HG02938 (cell line): ENCODE results near the gene GSKIP.
"Not testable (repeated sequence)": the region's sequence is repeated elsewhere in the genome, so short reads cannot be mapped to it uniquely, and the experiment has no call there.

Experiments
- ATAC-seq: cut with Tn5 transposase; IDR thresholded peaks from one replicate; pipeline ENCODE4 v1.9.1; 2021; ENCODE audit warnings: mild to moderate bottlenecking, moderate library complexity; ENCODE audit not compliant: unreplicated experiment

GSKIP gene, protein sequence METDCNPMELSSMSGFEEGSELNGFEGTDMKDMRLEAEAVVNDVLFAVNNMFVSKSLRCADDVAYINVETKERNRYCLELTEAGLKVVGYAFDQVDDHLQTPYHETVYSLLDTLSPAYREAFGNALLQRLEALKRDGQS

DNA sequence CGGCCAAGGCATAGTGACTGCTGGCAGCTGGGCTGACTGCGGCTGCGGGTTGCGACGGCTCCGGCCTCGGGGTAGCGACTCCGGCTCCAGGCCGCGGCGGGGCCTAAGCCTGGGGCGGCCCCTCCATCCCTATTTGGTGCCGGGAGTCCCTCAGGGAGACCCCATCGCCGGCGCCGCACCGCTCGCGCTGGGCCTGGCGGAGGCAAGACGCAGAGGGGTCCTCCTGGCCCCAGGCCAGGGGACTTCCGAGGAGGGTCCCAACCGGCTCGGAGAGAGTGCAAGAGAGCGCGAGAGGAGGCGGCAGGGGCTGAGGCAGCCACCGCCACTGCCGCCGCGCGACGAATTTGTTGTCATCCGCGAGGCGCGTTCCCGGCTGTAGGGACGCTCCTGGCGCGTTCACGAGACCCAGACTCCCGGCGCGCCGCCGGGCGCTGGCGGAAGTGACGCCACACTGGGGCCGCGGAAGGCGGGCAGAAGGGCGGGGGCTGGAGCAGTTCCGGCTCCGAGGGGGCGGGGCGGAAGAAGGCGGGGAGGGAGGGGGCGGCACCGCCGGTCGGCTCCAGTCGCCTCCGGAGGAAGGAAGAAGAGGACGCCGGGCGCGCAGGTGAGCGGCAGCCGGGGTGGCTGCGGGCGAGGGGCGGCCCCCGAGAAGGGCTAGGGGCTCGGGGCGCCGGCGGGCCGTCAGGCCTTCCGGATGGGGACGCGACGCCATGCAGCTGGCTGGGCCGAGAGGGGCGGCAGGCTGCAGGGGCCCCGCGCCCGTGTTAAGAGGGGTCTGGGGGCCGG, at the start of gene GSKIP, which contains the start of gene ATG2B:
Gene GSKIP, plus strand, starts transcription at position 562 of the 786 bp plus-strand sequence. CDS start 18,722 bp downstream, outside the sequence.
Gene ATG2B, minus strand, starts transcription at position 377 of the 786 bp plus-strand sequence. Its CDS starts 365 bp downstream, at position 12.
- peak; percentile 59 for ATAC-seq

DNA sequence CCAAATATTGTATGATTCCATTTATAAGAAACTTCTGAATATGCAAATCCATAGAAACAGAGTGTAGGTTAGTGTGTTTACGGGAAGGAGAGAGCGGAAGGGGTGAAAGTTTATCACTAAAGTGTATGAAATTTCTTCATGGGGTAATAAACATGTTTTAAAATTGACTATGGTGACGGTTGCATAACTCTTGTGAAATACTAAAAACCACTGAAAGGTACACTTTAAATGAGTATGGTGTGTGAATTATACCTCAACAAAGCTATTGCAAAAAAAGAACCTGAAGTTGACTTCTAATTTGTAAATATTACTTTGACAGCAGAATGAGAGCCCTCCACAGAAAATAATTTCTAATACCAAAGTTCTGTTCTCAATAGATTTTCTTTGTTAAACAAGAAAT, 47.2 kb upstream of the GSKIP start:
- no peak for ATAC-seq

DNA sequence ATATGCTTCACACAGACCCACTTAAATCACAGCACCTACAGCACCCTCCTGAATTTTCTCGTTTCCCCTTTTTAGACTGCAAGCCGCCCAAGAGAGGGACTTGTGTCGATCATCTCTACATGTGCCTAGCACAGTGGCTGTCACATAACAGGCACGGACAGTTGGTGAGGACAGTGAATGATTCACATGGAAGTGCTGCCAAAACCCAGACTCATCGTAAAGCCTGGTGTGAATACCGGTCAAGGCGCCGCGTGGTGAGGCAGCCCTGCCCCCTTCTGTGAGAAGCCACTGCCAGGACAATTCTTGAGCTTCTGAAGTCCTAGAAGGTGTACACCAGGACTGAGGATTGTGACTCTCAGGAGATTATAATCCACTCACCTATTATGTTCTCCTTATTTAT, 44.5 kb upstream of the GSKIP start:
- no peak for ATAC-seq

DNA sequence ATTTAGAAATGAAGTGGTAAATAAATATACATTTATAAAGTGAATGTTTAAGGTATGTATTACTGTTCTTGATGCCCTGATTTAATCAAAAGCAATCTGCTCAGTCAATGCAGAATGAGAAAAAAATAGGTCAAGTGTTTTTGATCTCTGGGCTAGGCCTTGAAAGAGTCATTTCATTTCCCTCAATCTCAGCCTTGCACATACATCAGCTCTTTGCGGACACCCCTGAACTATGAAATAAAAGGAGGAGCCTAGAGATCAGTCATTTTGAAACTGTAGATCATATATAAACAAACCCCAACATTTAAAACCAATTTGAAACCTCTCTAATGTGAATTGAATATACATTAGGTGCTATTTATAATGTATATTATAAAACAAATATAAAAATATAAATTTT, 42.7 kb upstream of the GSKIP start:
- ATAC-seq, result no peak

DNA sequence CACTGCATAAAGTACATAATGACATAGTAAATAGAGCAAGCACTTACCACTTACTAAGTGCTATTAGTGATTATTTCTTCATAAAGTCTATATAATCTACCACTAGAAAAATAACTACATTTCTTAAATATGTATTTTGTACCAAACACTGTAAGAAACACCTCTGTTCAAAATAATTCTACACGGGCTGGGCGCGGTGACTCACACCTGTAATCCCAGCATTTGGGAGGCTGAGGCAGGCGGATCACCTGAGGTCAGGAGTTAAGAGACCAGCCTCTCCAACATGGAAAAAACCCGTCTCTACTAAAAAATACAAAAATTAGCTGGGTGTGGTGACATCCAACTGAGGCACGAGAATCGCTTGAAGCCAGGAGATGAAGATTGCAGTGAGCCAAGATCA, 39.1 kb upstream of the GSKIP start:
- ATAC-seq, result no peak

DNA sequence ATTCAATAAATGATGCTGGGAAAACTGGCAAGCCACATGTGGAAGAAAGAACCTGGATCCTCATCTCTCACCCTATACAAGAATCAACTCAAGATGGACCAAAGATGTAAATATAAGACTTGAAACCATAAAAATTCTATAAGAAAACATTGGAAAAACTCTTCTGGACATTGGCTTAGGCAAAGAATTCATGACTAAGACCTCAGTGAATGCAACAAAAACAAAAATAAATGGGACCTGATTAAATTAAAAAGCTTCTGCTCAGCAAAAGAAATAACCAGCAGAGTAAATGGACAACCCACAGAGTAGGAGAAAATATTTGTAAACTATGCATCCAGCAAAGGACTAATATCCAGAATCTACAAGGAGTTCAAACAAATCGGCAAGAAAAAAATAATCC, 24.8 kb upstream of the GSKIP start:
- no peak for ATAC-seq

DNA sequence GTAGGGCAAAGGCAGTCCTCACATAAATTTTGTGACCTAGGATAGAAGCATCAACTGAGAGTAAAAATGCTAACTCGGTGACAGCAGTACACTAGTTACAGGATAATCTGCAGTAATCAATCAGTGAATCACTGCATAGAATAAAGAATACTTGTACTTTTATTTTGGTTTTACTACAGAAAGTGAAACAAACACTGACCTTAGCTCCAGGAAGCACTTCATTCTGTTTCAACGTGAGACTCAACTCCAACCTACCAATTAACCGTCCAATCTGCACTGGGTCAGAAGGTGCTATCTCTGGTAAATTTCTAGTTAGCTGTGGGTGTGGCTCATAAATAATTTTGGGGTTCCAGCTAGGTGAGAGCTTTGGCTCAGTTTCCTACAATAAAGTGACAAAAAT, 22.0 kb upstream of the GSKIP start:
- no peak for ATAC-seq

DNA sequence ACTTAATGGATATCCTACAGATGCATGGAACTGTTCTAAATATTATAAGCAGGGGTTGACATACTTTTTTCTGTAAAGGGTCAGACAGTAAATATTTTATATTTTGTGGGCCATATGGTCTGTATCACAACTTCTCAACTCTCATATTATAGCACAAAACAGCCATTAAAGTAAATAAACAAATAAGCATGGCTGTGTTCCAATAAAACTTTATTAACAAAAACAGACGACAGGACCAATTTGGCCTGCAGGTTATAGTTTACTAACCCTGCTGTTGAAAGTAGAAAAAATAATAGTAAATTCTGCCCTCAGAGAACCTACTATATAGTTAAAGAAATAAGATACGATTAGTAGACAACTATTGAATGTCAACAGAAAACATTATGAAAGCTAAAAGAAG, 17.7 kb upstream of the GSKIP start:
- ATAC-seq, result no peak

DNA sequence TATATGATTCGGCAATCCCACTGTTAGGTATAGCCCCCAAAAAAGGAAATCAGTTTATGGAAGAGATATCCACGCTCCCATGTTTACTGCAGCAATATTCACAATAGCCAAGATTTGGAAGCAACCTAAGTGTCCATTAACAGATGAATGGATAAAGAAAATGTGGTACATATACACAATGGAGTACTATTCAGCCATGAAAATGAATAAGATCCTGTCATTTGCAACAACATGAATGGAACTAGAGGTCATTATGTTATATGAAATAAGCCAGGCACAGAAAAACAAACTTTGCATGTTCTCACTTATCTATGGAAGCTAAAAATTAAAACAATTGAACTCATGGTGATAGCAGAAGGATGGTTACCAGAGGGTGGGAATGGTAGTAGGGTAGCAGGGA, 15.4 kb upstream of the GSKIP start:
- ATAC-seq, result not testable (repeated sequence)

DNA sequence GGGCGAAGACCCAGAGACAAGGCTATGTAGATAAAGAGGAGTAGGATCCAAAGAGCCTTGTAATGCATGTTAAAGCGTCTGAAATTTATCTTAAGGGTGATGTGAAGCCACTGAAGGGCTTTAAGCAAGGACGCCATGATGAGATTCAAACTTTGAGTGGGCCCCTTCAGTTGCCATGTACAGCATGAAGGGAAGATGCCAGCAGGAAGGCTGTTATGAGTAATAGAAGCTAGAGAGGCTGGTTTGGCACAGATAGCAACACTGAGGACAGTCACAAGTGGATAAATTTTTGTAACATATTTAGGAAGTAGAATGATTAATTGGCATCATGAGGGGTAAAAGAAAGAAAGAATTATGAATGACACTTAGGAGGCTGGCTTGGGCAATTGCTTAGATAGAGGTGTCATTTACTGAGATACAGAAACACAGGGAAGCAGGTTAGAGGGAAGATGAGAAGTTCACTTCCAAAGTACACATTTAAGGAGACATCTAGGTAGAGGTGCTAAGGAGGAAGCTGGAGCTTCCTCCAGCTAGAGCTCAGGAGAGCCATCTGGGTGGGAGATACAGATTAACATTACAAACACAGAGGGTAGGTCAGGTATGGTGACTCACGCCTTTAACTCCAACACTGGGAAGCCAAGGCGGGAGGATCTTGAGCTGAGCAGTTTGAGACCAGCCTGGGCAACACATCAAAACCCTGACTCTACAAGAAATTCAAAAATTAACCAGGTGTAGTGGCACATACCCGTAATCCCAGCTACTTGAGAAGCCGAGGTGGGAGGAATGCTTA, 13.8 kb upstream of the GSKIP start:
- no peak for ATAC-seq

DNA sequence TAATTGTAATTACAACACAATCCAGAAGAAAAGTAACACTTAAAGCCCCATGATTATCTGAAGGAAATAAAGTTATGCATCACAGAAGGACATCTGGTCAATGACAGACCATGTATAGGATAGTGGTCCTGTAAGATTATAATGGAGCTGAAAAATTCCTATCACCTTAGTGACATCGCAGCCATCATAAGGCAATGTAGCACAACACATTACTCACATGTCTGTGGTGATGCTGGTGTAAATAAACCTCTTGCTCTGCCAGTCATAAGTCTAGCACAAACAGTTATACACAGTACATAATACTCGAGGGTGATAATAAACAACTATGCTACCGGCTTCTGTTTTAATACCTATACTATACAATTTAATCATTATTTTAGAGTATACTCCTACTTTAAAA, 11.3 kb upstream of the GSKIP start:
- no peak for ATAC-seq

DNA sequence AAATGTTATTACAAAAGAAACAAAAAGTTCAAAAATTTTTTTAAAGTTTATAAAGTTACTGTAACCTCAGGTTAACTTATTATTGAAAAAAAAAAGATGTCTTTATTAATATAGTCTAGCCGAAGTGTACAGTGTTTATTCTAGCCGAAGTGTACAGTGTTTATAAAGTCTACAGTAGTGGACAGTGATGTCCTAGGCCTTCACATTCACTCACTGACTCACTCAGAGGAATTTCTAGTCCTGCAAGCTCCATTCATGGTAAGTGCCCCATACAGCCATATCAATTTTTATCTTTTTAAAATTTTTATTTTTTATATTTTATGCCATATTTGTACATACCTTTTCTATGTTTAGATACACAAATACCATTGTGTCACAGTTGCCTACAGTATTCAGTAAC, 10.6 kb upstream of the GSKIP start:
- ATAC-seq, result no peak

DNA sequence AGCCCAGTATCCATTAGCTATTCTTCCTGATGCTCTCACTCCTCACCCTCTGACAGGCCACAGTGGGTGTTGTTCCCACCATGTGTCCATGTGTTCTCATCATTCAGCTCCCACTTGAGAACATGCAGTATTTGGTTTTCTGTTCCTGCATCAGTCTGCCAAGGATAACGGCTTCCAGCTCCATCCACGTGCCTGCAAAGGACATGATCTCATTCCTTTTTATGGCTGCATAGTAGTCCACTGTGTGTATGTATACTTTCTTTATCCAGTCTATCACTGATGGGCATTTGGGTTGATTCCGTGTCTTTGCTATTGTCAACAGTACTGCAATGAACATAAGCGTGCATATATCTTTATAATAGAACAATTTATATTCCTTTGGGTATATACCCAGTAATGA, 9.1 kb upstream of the GSKIP start:
- ATAC-seq, result no peak

DNA sequence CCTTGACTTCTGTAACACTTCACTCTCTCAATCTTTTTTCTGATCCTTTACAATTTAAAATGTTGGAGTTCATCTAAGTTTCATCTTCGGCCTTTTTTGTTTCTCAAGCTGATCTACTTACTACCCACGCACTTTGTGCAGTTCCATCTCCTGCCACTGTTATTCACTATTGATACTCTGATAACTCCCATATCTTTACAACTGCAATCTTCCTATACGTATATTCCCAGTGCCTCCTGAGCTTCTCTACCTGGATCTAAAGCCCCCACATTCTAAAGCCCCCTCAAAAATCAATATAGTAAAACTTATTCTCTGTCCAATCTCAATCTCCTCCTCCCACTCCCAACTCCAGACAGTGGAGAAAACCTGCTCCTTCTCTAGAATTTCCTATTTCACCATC, 6.1 kb upstream of the GSKIP start:
- ATAC-seq, result no peak

DNA sequence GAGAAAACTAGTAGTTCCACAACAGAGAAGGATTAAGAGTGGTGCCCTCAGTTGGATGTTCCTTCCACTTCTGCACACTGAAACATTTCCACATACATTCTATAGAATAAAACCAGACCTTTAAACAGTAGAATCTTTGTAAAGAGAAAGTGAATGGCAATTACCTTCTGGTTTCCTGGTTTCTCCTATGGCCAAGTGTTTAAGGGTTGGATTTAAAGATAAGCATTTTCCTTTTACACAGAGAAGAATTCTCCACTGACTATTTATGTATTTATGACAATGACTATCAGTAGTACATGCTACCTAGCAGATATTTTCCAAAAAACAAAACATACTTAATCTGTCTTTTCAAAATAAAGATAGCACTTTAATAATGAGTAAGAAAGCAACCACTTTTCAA, 3.4 kb upstream of the GSKIP start:
- no peak for ATAC-seq

DNA sequence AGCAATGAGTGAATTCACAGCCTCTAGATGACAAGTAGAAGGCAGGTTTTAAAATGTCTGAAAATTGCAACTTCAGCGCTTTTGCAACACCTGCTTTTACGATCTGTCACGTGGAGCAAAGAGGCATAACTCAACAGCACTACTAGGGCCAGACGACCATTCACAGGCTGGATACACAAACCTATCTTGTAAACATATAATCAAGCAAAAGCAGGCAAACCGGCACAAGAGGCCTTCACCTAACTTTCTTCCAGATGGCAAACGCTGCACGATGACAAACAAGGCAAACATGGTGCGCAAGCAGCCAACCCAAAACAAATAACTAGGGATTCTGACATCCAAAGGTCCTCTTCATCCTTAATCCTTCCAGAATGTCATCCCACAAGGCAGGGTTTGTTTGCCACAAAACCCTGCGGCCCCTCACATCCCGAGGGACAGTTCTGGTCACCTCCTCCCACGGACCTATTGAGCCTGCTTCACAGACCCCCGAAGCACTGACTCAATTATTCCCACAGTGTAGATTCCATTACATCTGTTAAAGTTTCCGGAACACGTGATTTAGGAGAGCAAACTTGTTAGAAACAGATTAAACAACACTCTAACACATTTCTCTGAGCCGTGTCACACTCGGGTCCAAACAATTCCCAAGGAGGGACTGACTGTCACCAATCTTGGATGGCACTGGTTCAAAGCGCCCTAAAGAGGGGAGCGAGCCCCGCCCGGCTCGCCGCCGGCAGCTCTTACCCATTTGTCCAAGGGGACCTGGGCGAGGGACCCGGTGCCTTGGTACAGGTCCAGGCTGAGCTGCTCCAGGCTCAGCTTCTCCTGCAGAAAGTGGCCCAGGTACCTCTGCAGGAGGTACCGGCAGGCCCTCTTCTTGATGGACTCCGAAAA, 1.0 kb upstream of the GSKIP start:
- ATAC-seq, result peak; percentile 34

DNA sequence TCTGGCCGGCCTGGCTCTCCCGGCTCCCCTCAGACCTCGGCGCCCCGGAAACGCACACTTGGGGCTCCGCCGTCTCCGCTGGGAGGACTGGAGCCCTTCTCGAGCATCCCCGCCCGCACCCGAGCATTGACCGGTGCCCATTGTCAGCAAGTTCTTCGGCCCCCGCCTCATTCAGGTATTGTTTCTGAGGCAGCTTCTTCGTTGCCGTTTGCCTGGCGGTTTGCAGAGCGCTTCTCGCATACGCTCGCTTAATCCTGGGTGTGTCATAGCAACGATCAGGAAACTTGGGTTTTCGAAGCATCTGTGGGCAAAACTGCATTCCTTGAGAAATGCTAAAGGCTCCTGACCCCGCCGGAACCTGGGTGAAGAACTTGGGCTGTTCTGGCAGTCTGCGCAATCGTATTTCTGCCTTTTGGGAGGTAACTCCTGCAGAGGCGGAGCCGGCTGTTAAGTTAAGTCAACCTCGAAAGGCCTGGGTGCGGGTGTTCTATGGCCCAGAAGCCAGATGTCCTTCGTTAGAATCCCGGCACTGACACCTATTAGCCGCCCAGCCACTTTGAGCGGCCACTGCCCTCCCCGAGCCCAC, 518 bp downstream of the GSKIP start:
- peak; percentile 27 for ATAC-seq

DNA sequence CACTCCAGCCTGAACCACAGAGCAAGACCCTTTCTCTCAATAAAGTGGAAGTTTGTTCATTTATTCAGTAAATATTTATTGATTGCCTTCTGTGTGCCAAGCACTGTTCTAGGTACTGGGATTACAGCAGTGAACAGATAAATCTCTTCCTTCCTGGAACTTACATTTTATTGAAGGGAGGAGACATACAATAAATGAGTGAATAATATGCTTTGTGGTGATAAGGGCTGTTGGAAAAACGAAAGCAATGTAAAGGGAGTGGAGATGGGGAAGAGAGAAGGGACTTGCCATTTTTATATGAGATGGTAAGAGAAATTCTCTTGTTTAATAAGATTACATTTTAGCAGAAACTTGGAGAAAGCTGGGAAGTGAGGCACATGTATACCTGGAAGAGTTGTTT, 1.6 kb downstream of the GSKIP start:
- no peak for ATAC-seq

DNA sequence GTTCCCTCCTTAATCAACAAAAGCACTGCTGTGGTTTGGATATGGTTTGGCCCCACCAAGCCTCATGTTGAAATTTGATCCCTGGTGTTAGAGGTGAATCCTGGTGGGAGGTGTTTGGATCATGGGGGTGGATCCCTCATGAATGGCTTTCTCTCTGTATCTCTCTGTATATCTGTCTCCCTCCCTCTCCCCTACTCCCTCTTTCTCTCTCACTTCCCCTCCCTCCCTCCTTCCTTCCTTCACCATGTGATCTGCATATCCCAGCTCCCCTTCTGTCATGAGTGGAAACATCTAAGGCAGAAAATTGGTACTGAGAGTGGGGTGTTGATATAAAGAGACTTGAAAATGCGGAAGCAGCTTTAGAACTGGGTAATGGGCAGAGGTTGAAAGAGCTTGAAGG, 5.2 kb downstream of the GSKIP start:
- no peak for ATAC-seq

DNA sequence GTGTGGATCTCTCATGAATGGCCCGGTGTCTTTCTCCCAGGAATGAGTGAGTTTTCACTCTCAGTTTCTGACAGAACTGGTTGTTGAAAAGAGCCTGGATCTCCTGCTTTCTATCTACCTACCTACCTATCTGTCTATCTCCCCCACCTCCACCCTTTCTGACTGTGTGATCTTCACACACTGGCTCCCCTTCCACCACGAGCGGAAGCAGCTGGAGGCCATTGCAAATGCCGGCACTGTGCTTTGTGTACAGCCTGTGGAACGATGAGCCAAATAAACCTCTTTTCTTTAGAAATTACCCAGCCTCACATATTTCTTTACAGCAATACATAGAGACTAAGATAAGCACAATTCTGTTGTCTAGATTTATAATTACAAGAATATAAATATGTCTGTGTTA, 7.2 kb downstream of the GSKIP start:
- ATAC-seq, result no peak

DNA sequence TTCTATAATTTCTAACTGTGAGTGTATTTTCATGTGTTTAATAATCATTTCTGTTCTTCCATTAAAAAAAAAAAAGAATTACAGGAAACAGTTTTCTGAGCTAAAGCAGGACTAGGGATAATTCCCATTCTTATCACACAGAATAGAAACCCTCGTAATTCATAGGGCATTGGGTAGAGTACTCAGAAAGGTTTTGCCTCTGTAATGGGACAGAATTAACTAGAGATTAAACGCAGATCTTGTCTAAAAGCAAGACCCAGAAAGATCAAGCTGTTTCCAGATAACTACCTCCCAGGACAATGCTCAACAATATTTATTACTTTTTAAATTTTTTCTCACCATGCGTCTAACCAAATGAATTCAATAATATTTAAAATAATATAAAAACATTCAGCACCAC, 10.2 kb downstream of the GSKIP start:
- ATAC-seq, result no peak
